Esophagus squamous epithelium (tissue), 4 donors: ENCODE results near the gene CRYBG2.

Experiments used
- POLR2A ChIP-seq, 4 donors: fragments of 450-650 bp; IDR thresholded peaks; one replicate each; pipeline ENCODE4 v1.6.1; 2017; ENCODE audit warnings: antibody characterized with exemption in 4 of 4, mild to moderate bottlenecking in 4 of 4, moderate library complexity in 3 of 4
- TF ChIP-seq, protein P1 (sequence below), 6 experiments: fragments of 450-650 bp in 4 of 6; fragments of 200-600 bp in 2 of 6; sonication (generic) in 2 of 6; IDR thresholded peaks; one replicate each; pipeline ENCODE4 v1.5.1; 2016 to 2019; ENCODE audit warnings: antibody characterized with exemption in 6 of 6, mild to moderate bottlenecking in 4 of 6, moderate library complexity in 4 of 6

GRCh38 chr1:26370591-26371382 is 16.9 kb upstream of the CRYBG2 start:
- TF ChIP-seq, protein P1, sequence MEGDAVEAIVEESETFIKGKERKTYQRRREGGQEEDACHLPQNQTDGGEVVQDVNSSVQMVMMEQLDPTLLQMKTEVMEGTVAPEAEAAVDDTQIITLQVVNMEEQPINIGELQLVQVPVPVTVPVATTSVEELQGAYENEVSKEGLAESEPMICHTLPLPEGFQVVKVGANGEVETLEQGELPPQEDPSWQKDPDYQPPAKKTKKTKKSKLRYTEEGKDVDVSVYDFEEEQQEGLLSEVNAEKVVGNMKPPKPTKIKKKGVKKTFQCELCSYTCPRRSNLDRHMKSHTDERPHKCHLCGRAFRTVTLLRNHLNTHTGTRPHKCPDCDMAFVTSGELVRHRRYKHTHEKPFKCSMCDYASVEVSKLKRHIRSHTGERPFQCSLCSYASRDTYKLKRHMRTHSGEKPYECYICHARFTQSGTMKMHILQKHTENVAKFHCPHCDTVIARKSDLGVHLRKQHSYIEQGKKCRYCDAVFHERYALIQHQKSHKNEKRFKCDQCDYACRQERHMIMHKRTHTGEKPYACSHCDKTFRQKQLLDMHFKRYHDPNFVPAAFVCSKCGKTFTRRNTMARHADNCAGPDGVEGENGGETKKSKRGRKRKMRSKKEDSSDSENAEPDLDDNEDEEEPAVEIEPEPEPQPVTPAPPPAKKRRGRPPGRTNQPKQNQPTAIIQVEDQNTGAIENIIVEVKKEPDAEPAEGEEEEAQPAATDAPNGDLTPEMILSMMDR (IDR thresholded peaks at IDR 0.05) = no peak
- TF ChIP-seq POLR2A (IDR thresholded peaks at IDR 0.05) = no peak
